Caco-2 (cell line): ENCODE measurements around the gene FBXW8. TPM values are rescaled to one million over a fixed set of nuclear protein-coding genes. Genes with fewer than 3 reads are reported as not detected.

ENCODE experiments used
- BruUV-seq: library from RNA; stranded (reverse); fragments of 400-500 nt; replicated peaks from 2 replicates; lab custom pipeline; 2021; lab: Mats Ljungman, UMichigan
- CTCF ChIA-PET: fragments of 300-600 bp; sonication (Branson Sonifier 250); formaldehyde crosslinking; loops from one replicate; lab custom pipeline; 2022; ENCODE audit warnings: antibody characterized with exemption; lab: Charles Lee
- POLR2A ChIA-PET: fragments of 300-600 bp; sonication (Branson Sonifier 250); formaldehyde crosslinking; loops from one replicate; lab custom pipeline; 2022; ENCODE audit warnings: antibody characterized with exemption; lab: Charles Lee
- DNase-seq, 2 experiments: peaks; one replicate each; pipeline versions ENCODE4 v3.0.0 to v3.0.0-alpha.2; 2020 to 2022
- H3K27me3 ChIP-seq: replicated peaks from 2 replicates; pipeline ENCODE4 v1.6.0; 2011; ENCODE audit warnings: low read length; ENCODE audit not compliant: control insufficient read depth, insufficient read depth
- H3K36me3 ChIP-seq: 2 replicates; pipeline ENCODE4 v1.5.1; 2011; ENCODE audit warnings: low read length; ENCODE audit not compliant: control insufficient read depth, insufficient read depth
- H3K4me1 ChIP-seq: fragments of 250-450 bp; sonication (Bioruptor Pico); 2 replicates; pipeline ENCODE4 v1.5.1; 2020; ENCODE audit warnings: mild to moderate bottlenecking
- H3K4me3 ChIP-seq: 2 replicates; pipeline ENCODE4 v1.5.1; 2011; ENCODE audit warnings: low read depth, mild to moderate bottlenecking, control low read depth, low read length
- H3K9me3 ChIP-seq: fragments of 250-450 bp; sonication (Bioruptor Pico); 2 replicates; pipeline ENCODE4 v1.5.1; 2020; ENCODE audit warnings: mild to moderate bottlenecking, moderate library complexity
- H3K27ac Mint-ChIP-seq: one replicate; pipeline ENCODE4 v1.8.0; 2022; ENCODE audit warnings: mixed read lengths; ENCODE audit not compliant: unreplicated experiment
- H3K27me3 Mint-ChIP-seq: one replicate; pipeline ENCODE4 v1.8.0; 2022; ENCODE audit warnings: mixed read lengths; ENCODE audit not compliant: insufficient read depth, unreplicated experiment
- H3K36me3 Mint-ChIP-seq: one replicate; pipeline ENCODE4 v1.8.0; 2022; ENCODE audit warnings: mild to moderate bottlenecking, mixed read lengths; ENCODE audit not compliant: insufficient read depth, unreplicated experiment
- H3K4me1 Mint-ChIP-seq: one replicate; pipeline ENCODE4 v1.8.0; 2022; ENCODE audit warnings: low read depth, mixed read lengths; ENCODE audit not compliant: unreplicated experiment
- H3K4me3 Mint-ChIP-seq: one replicate; pipeline ENCODE4 v1.8.0; 2022; ENCODE audit warnings: mild to moderate bottlenecking, moderate library complexity, mixed read lengths; ENCODE audit not compliant: unreplicated experiment
- H3K9me3 Mint-ChIP-seq: one replicate; pipeline ENCODE4 v1.8.0; 2022; ENCODE audit warnings: mixed read lengths; ENCODE audit not compliant: unreplicated experiment
- intact Hi-C: fragments of 100-400 bp; cut with micrococcal nuclease; formaldehyde crosslinking; loops from one replicate; pipeline ENCODE4 v1.10.0; 2022; ENCODE audit not compliant: unreplicated experiment
- total RNA-seq: library from RNA; stranded (reverse); gene quantifications from 2 replicates; pipeline ENCODE4 v1.2.3, GENCODE V29; 2022
- TF ChIP-seq, protein P1 (sequence below), 2 experiments: fragments of 200-600 bp in 1 of 2; IDR thresholded peaks; 1 replicate in 1 of 2; 2 replicates in 1 of 2; pipeline versions ENCODE4 v1.5.1 to v1.8.0; 2011 to 2022; ENCODE audit warnings: antibody characterized with exemption in 1 of 2, control low read depth in 1 of 2, inconsistent platforms in 1 of 2, low read depth in 1 of 2, low read length in 1 of 2, mild to moderate bottlenecking in 1 of 2, moderate library complexity in 1 of 2; ENCODE audit not compliant: insufficient read depth in 1 of 2, severe bottlenecking in 1 of 2, unreplicated experiment in 1 of 2

FBXW8 gene
- total RNA-seq, 1 experiment from 2014 or later, result 12.2 TPM

DNA sequence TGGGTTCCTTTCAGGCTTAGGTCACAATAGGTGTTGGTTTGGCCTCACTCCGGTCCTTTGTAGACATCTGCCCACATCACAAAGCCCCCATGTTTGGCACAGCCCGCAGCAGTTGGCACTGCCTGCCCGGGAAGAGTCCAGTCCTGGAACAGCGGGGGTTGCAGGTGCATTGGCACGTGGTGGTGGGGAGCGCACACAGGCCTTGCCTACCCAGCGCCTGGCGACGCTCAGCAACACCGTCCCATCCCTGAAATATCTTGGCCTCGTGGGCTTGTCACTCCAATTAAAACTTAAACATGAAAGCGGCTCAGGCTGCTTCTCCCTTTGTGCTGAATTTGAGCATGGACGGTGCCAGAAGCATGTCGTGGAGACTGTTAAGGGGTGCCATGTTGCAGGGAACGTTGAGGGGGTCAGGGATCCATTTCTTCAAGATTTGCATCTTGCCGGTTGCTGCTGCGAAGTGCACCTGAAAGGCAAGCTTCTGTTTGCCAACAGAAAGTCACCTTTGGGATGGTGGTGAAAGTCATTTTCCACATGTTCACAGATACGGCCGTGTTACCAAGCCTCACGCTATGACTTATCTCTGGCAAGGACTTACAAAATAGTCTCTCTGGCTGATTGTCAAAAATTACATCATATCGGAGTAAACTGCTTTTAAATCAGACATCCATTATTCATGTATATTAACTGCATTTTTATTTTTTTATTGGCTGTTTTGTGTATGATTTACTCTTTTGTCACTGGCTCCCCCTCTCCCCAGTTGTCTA, 91.5 kb downstream of the FBXW8 start:
- no peaks in the 10 kb centered on the region for H3K27me3 ChIP-seq
- intact Hi-C loops, result no loop called here
- no peaks in the 10 kb centered on the region for H3K9me3 ChIP-seq
- DNase-seq, result no peak
- Mint-ChIP-seq H3K27ac (no peak overlapping the region), H3K4me1 (no peaks in the 10 kb centered on the region), H3K27me3 (no peaks in the 10 kb centered on the region), H3K4me3 (no peak overlapping the region), H3K9me3 (no peaks in the 10 kb centered on the region), H3K36me3 (peaks cover 7% of the 10 kb centered on the region)
- BruUV-seq, result no TSS peak
- TF ChIP-seq, protein P1, sequence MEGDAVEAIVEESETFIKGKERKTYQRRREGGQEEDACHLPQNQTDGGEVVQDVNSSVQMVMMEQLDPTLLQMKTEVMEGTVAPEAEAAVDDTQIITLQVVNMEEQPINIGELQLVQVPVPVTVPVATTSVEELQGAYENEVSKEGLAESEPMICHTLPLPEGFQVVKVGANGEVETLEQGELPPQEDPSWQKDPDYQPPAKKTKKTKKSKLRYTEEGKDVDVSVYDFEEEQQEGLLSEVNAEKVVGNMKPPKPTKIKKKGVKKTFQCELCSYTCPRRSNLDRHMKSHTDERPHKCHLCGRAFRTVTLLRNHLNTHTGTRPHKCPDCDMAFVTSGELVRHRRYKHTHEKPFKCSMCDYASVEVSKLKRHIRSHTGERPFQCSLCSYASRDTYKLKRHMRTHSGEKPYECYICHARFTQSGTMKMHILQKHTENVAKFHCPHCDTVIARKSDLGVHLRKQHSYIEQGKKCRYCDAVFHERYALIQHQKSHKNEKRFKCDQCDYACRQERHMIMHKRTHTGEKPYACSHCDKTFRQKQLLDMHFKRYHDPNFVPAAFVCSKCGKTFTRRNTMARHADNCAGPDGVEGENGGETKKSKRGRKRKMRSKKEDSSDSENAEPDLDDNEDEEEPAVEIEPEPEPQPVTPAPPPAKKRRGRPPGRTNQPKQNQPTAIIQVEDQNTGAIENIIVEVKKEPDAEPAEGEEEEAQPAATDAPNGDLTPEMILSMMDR (IDR thresholded peaks at IDR 0.05; ENCODE audit: insufficient read depth in 1 of 2, low read depth in 1 of 2, low read length in 1 of 2, severe bottlenecking in 1 of 2, unreplicated experiment in 1 of 2), result no peak
- no peaks in the 10 kb centered on the region for H3K36me3 ChIP-seq
- H3K4me1 ChIP-seq, result no peaks in the 10 kb centered on the region
- CTCF ChIA-PET, result no interaction called here
- no peak overlapping the region for H3K4me3 ChIP-seq
- POLR2A ChIA-PET, result no interaction called here

GRCh38 chr12:117003883-117004404, 93.2 kb downstream of the FBXW8 start:
- no peak overlapping the region for H3K27ac Mint-ChIP-seq
- POLR2A ChIA-PET, result no interaction called here
- Histone ChIP-seq H3K27me3 (no peaks in the 10 kb centered on the region), H3K9me3 (no peaks in the 10 kb centered on the region), H3K4me3 (no peak overlapping the region), H3K36me3 (no peaks in the 10 kb centered on the region), H3K4me1 (no peaks in the 10 kb centered on the region)
- BruUV-seq, result no TSS peak
- no peaks in the 10 kb centered on the region for H3K4me1 Mint-ChIP-seq
- TF ChIP-seq, protein P1 (IDR thresholded peaks at IDR 0.05; ENCODE audit: insufficient read depth in 1 of 2, low read depth in 1 of 2, low read length in 1 of 2, severe bottlenecking in 1 of 2, unreplicated experiment in 1 of 2), result no peak
- DNase-seq, result no peak
- CTCF ChIA-PET, result no interaction called here
- no peak overlapping the region for H3K4me3 Mint-ChIP-seq
- H3K36me3 Mint-ChIP-seq, result peaks cover 7% of the 10 kb centered on the region
- H3K27me3 Mint-ChIP-seq, result no peaks in the 10 kb centered on the region
- intact Hi-C loops, result no loop called here
- H3K9me3 Mint-ChIP-seq, result no peaks in the 10 kb centered on the region

DNA sequence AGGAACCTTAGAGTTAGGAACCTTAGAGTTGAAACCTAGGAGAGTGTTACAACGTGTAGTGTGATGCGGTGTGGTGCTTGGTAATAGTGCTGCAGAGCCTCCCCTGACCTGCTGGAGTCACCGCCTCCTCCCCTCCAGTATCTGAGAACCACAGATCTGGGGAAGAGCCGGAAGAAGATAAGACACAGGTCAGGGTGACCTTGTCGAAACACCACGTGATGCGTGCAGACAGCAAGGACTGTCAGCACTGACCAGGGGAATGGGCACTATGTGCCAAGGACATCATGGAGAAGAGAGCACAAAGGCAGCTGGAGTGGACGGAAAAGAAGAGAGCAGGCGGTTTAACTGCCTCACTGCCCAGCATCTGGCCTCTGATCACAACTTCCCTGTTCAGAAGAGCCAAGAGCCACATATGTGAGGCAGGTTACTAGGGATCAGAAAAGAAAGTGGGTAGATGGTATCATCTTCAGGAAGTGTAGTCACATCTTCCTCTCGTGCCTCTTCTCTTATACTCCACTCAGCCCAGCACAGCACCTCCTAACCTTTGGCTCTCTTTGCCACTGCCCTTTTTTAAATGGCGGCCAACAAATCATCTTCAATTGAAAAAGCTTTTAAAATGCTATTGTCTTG, 94.8 kb downstream of the FBXW8 start:
- no peaks in the 10 kb centered on the region for H3K9me3 Mint-ChIP-seq
- H3K27ac Mint-ChIP-seq, result no peak overlapping the region
- H3K4me1 Mint-ChIP-seq, result no peaks in the 10 kb centered on the region
- H3K4me3 Mint-ChIP-seq, result no peak overlapping the region
- no peaks in the 10 kb centered on the region for H3K27me3 Mint-ChIP-seq
- no peaks in the 10 kb centered on the region for H3K27me3 ChIP-seq
- intact Hi-C loops, result no loop called here
- H3K36me3 ChIP-seq, result no peaks in the 10 kb centered on the region
- no peaks in the 10 kb centered on the region for H3K4me1 ChIP-seq
- TF ChIP-seq, protein P1 (IDR thresholded peaks at IDR 0.05; ENCODE audit: insufficient read depth in 1 of 2, low read depth in 1 of 2, low read length in 1 of 2, severe bottlenecking in 1 of 2, unreplicated experiment in 1 of 2), result no peak
- BruUV-seq, result no TSS peak
- H3K9me3 ChIP-seq, result no peaks in the 10 kb centered on the region
- POLR2A ChIA-PET, result no interaction called here
- no peak for DNase-seq
- H3K4me3 ChIP-seq, result no peak overlapping the region
- CTCF ChIA-PET, result interaction anchor here (0.7 kb wide), 1 partner anchor 302 kb away, joined by 3 read pairs; no protein-coding TSS in a partner anchor
- H3K36me3 Mint-ChIP-seq, result peaks cover 5% of the 10 kb centered on the region
